HEK293T (cell line): Measurements from ENCODE around the gene SHROOM4.

ENCODE experiments used
- BHLHE40 ChIP-seq: fragments of 450-650 bp; IDR thresholded peaks from 2 replicates; pipeline ENCODE4 v1.6.1; 2016; ENCODE audit warnings: mild to moderate bottlenecking, moderate library complexity, borderline replicate concordance
- ELF4 ChIP-seq: fragments of 450-650 bp; IDR thresholded peaks from 2 replicates; pipeline ENCODE4 v1.6.1; 2017; ENCODE audit warnings: antibody characterized with exemption
- FOXA1 ChIP-seq: fragments of 450-650 bp; IDR thresholded peaks from 2 replicates; pipeline ENCODE4 v1.6.1; 2016; ENCODE audit warnings: mild to moderate bottlenecking
- FOXK2 ChIP-seq: fragments of 450-650 bp; IDR thresholded peaks from 2 replicates; pipeline ENCODE4 v1.6.1; 2016; ENCODE audit warnings: mild to moderate bottlenecking
- FOXM1 ChIP-seq: fragments of 450-650 bp; IDR thresholded peaks from 2 replicates; pipeline ENCODE4 v1.6.1; 2017; ENCODE audit warnings: mild to moderate bottlenecking, borderline replicate concordance
- HDGF ChIP-seq: fragments of 450-650 bp; IDR thresholded peaks from 2 replicates; pipeline ENCODE4 v1.6.1; 2017; ENCODE audit warnings: antibody characterized with exemption, borderline replicate concordance
- SP1 ChIP-seq: fragments of 450-650 bp; IDR thresholded peaks from 2 replicates; pipeline ENCODE4 v1.6.1; 2017
- TF ChIP-seq, protein P1 (sequence below): fragments of 450-650 bp; IDR thresholded peaks from 2 replicates; pipeline ENCODE4 v1.6.1; 2016

DNA sequence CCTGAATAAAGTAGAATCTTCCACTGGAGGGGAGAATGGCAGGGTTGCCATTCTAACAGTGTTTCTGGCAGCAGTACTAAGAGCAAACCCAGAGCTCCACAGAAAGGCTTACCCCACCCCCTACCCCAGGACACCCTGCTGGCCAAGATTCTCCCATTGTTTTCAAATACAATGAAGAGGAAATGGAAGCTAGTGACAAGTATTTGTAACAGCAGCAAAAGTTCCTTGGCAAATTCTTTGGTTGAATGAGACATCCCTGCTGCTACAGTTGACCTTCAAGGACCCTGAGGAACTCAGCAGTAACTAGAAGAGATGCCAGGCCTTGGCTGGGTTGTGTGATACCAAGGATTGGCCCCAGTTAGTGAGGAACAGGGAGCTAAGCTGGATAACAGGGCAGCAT lies 219.2 kb downstream of the SHROOM4 start:
- TF ChIP-seq SP1 (no peak), ELF4 (no peak), FOXA1 (no peak), BHLHE40 (no peak), FOXM1 (no peak), HDGF (no peak), FOXK2 (no peak)
- TF ChIP-seq, protein P1, sequence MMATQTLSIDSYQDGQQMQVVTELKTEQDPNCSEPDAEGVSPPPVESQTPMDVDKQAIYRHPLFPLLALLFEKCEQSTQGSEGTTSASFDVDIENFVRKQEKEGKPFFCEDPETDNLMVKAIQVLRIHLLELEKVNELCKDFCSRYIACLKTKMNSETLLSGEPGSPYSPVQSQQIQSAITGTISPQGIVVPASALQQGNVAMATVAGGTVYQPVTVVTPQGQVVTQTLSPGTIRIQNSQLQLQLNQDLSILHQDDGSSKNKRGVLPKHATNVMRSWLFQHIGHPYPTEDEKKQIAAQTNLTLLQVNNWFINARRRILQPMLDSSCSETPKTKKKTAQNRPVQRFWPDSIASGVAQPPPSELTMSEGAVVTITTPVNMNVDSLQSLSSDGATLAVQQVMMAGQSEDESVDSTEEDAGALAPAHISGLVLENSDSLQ: no peak
